Naive thymus-derived CD4-positive, alpha-beta T cell (primary cell): ENCODE results near the gene VCAN. TPM values are rescaled to one million over a fixed set of nuclear protein-coding genes. Genes with fewer than 3 reads are reported as not detected.

ENCODE experiments used
- ATAC-seq: fragments of 150-1000 bp; cut with Tn5 transposase; 2 replicates; pipeline ENCODE4 v1.10.0; 2021; ENCODE audit warnings: mild to moderate bottlenecking, moderate library complexity
- CTCF ChIA-PET: fragments of 350-600 bp; sonication (Branson Sonifier 250); formaldehyde crosslinking; loops from one replicate; lab custom pipeline; 2021; ENCODE audit warnings: antibody characterized with exemption; lab: Charles Lee
- POLR2A ChIA-PET: fragments of 350-600 bp; sonication (Branson Sonifier 250); formaldehyde crosslinking; loops from one replicate; lab custom pipeline; 2021; ENCODE audit warnings: antibody characterized with exemption, inconsistent platforms; lab: Charles Lee
- DNase-seq, 9 donors: peaks; one replicate each; pipeline versions ENCODE4 v3.0.0 to v3.0.0-alpha.2; 2020 to 2022; ENCODE audit warnings: mixed read lengths in 1 of 9
- H3K27ac ChIP-seq: one replicate; pipeline ENCODE4 v1.7.0; 2013; ENCODE audit warnings: mild to moderate bottlenecking, low read depth, low read length, moderate library complexity
- H3K27me3 ChIP-seq, 2 donors: one replicate each; pipeline ENCODE4 v1.7.0; 2013; ENCODE audit warnings: low read length in 2 of 2, mild to moderate bottlenecking in 2 of 2, moderate library complexity in 2 of 2; ENCODE audit not compliant: control insufficient read depth in 2 of 2, insufficient read depth in 2 of 2
- H3K36me3 ChIP-seq, 3 experiments: 1 replicate in 2 of 3; 2 replicates in 1 of 3; pipeline ENCODE4 v1.7.0; 2013; ENCODE audit warnings: low read length in 3 of 3, mild to moderate bottlenecking in 3 of 3, moderate library complexity in 1 of 3; ENCODE audit not compliant: insufficient read depth in 3 of 3, control insufficient read depth in 2 of 3
- H3K4me1 ChIP-seq, 2 donors: one replicate each; pipeline ENCODE4 v1.7.0; 2013; ENCODE audit warnings: low read length in 2 of 2, mild to moderate bottlenecking in 2 of 2, moderate library complexity in 1 of 2; ENCODE audit not compliant: control insufficient read depth in 2 of 2, insufficient read depth in 2 of 2
- H3K4me3 ChIP-seq: 2 replicates; pipeline ENCODE4 v1.7.0; 2013; ENCODE audit warnings: mild to moderate bottlenecking, low read length
- H3K9me3 ChIP-seq, 3 experiments: 1 replicate in 2 of 3; 2 replicates in 1 of 3; pipeline ENCODE4 v1.7.0; 2013; ENCODE audit warnings: low read length in 3 of 3; ENCODE audit not compliant: control insufficient read depth in 2 of 3
- H3K27ac Mint-ChIP-seq, 9 donors: one replicate each; pipeline ENCODE4 v1.8.0; 2020 to 2022; ENCODE audit warnings: mixed read lengths in 9 of 9, mild to moderate bottlenecking in 8 of 9, moderate library complexity in 5 of 9, inconsistent platforms in 2 of 9
- H3K27me3 Mint-ChIP-seq, 5 donors: one replicate each; pipeline ENCODE4 v1.8.0; 2021 to 2022; ENCODE audit warnings: mixed read lengths in 5 of 5, mild to moderate bottlenecking in 1 of 5
- H3K36me3 Mint-ChIP-seq, 5 donors: one replicate each; pipeline ENCODE4 v1.8.0; 2020 to 2022; ENCODE audit warnings: mixed read lengths in 5 of 5, mild to moderate bottlenecking in 3 of 5, inconsistent platforms in 1 of 5
- H3K4me1 Mint-ChIP-seq, 7 donors: one replicate each; pipeline ENCODE4 v1.8.0; 2020 to 2022; ENCODE audit warnings: mixed read lengths in 7 of 7, mild to moderate bottlenecking in 3 of 7, inconsistent platforms in 1 of 7
- H3K4me3 Mint-ChIP-seq, 10 donors: one replicate each; pipeline ENCODE4 v1.8.0; 2020 to 2022; ENCODE audit warnings: mild to moderate bottlenecking in 10 of 10, mixed read lengths in 10 of 10, moderate library complexity in 6 of 10, inconsistent platforms in 2 of 10
- H3K9me3 Mint-ChIP-seq, 11 donors: one replicate each; pipeline ENCODE4 v1.8.0; 2020 to 2022; ENCODE audit warnings: mixed read lengths in 11 of 11, mild to moderate bottlenecking in 4 of 11, inconsistent platforms in 1 of 11, moderate library complexity in 1 of 11
- intact Hi-C, 2 donors: fragments of 100-400 bp; cut with micrococcal nuclease; formaldehyde crosslinking; loops; one replicate each; pipeline ENCODE4 v1.15.1; 2023
- polyA plus RNA-seq, 2 donors: library from polyadenylated mRNA; unstranded; fragments of 300-500 nt; fragmentation: Illumina TruSeq; gene quantifications; one replicate each; pipeline ENCODE4 v1.2.3, GENCODE V29; 2021
- total RNA-seq, 6 experiments: library from RNA in 5 of 6; stranded (reverse) in 5 of 6; gene quantifications; 1 replicate in 5 of 6; 2 replicates in 1 of 6; pipeline ENCODE4 v1.2.3 and lab custom pipeline; 2021 to 2026

The VCAN gene
- total and polyA plus RNA-seq, 7 experiments from 2014 or later: 0.28 to 563 (median 1.1) TPM

DNA sequence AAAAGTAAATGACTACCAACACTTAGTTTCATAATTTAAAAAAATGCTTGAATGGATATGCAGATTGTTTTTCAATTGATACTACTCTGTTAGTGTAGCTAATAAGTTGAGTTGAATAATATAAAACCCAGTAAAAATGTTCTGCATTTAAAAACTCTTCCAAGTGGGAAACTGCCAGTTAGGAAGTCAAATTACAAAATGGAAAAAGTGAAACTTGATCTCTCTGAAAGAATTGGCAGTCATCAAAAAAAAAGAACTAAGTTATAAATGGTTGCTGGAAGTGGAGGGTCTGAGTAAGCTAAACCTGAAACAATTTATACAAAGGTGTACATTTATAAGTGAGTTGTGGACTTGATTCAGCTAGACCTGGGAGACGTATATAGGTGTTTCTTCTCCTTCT, 52.4 kb downstream of the VCAN start:
- ATAC-seq (no peak), DNase-seq (no peak)
- H3K4me1 Mint-ChIP-seq: peaks cover 0 to 1% (median 0%) of the 10 kb centered on the region in 7 donors
- H3K27me3 Mint-ChIP-seq: peaks cover 2 to 24% (median 8%) of the 10 kb centered on the region in 5 donors
- no peak overlapping the region for H3K4me3 Mint-ChIP-seq
- Histone ChIP-seq H3K4me3 (no peak overlapping the region), H3K27me3 (no peaks in the 10 kb centered on the region), H3K27ac (no peak overlapping the region), H3K36me3 (no peaks in the 10 kb centered on the region), H3K9me3 (no peaks in the 10 kb centered on the region), H3K4me1 (no peaks in the 10 kb centered on the region)
- no peak overlapping the region for H3K27ac Mint-ChIP-seq
- ChIA-PET CTCF (no interaction called here), POLR2A (no interaction called here)
- no peaks in the 10 kb centered on the region for H3K36me3 Mint-ChIP-seq
- H3K9me3 Mint-ChIP-seq: peaks cover 0 to 2% (median 0%) of the 10 kb centered on the region in 11 donors
- intact Hi-C loops: no loop called here

DNA sequence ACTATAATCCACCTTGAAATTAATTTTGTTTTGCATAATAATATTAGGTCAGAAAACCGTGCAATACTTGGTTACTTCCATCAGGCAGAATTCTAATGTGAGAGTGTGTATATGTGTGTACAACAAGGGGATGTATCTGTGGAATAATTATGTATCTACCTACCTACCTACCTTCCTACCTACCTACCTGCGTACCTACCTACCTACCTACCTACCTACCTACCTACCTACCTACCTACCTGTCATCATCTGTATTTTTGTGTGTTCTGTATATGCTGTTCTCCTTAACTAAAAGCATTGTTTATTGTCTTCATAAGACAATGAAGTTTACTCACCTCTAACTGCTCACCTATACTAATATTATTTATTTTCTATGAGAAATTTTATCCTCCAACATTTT, 52.8 kb downstream of the VCAN start:
- no peaks in the 10 kb centered on the region for H3K27me3 ChIP-seq
- Mint-ChIP-seq H3K4me1 (peaks cover 0 to 1% (median 0%) of the 10 kb centered on the region in 7 donors), H3K27me3 (peaks cover 2 to 20% (median 6%) of the 10 kb centered on the region in 5 donors), H3K36me3 (no peaks in the 10 kb centered on the region), H3K9me3 (peaks cover 0 to 2% (median 0%) of the 10 kb centered on the region in 11 donors), H3K27ac (no peak overlapping the region), H3K4me3 (no peak overlapping the region)
- no peak for ATAC-seq
- DNase-seq: no peak
- H3K36me3 ChIP-seq: no peaks in the 10 kb centered on the region
- intact Hi-C loops: no loop called here
- no peaks in the 10 kb centered on the region for H3K9me3 ChIP-seq
- CTCF ChIA-PET: no interaction called here
- no peak overlapping the region for H3K27ac ChIP-seq
- no peaks in the 10 kb centered on the region for H3K4me1 ChIP-seq
- no peak overlapping the region for H3K4me3 ChIP-seq
- POLR2A ChIA-PET: no interaction called here

DNA sequence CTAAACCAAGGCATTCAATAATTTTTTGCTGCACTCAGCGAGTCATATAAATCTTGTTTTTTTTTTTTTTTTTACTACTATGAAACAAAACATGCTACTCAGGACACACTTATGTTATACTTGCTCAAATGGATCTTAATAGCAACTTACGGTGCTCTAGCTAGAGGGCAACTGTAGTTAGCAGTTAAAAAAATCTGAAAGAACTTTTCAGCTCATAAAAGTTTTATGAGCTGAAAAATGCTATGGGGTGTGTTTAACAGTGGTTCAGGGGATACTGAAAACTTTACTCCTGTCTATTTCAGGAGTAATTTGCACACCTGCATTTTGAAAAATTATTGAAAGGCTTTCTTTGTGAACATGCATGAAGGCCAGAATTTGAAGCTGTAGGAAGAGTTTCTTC, 53.4 kb downstream of the VCAN start:
- H3K27me3 Mint-ChIP-seq: peaks cover 0 to 17% (median 6%) of the 10 kb centered on the region in 5 donors
- Histone ChIP-seq H3K4me3 (no peak overlapping the region), H3K27me3 (no peaks in the 10 kb centered on the region), H3K27ac (no peak overlapping the region), H3K9me3 (no peaks in the 10 kb centered on the region), H3K4me1 (no peaks in the 10 kb centered on the region), H3K36me3 (no peaks in the 10 kb centered on the region)
- H3K4me1 Mint-ChIP-seq: peaks cover 0 to 1% (median 0%) of the 10 kb centered on the region in 7 donors
- H3K4me3 Mint-ChIP-seq: no peak overlapping the region
- intact Hi-C loops: no loop called here
- ATAC-seq (no peak), DNase-seq (no peak)
- ChIA-PET POLR2A (no interaction called here), CTCF (interaction anchor here (0.6 kb wide), 1 partner anchor 98 kb away, joined by 3 read pairs; no protein-coding TSS in a partner anchor)
- H3K36me3 Mint-ChIP-seq: no peaks in the 10 kb centered on the region
- H3K27ac Mint-ChIP-seq: no peak overlapping the region
- H3K9me3 Mint-ChIP-seq: peaks cover 0 to 2% (median 0%) of the 10 kb centered on the region in 11 donors

DNA sequence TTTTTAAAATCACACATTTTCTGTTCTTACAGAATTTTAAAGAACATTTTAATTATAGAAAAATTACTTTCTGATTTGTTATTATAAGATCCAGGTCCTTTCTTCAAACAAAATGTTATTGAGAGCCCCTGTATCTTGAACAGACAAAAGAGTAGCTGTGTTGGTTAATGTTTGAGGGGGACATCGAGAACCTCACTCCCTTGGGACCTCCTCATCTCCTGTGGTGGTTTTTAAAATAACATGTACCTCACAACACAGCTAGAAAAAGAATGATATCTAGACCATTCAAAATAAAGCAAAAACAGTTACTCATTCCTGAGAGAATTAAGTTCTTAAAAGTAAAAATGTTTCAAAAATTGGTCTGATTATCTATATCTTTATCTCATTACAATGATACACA, 54.7 kb downstream of the VCAN start:
- H3K4me3 ChIP-seq: no peak overlapping the region
- Mint-ChIP-seq H3K9me3 (no peaks in the 10 kb centered on the region), H3K36me3 (no peaks in the 10 kb centered on the region), H3K4me1 (peaks cover 0 to 1% (median 0%) of the 10 kb centered on the region in 7 donors), H3K27ac (no peak overlapping the region), H3K27me3 (peaks cover 0 to 24% (median 6%) of the 10 kb centered on the region in 5 donors), H3K4me3 (no peak overlapping the region)
- no peak for ATAC-seq
- H3K36me3 ChIP-seq: no peaks in the 10 kb centered on the region
- intact Hi-C loops: no loop called here
- no peaks in the 10 kb centered on the region for H3K27me3 ChIP-seq
- no peak for DNase-seq
- no peaks in the 10 kb centered on the region for H3K4me1 ChIP-seq
- H3K27ac ChIP-seq: no peak overlapping the region
- POLR2A ChIA-PET: no interaction called here
- CTCF ChIA-PET: no interaction called here
- no peaks in the 10 kb centered on the region for H3K9me3 ChIP-seq

DNA sequence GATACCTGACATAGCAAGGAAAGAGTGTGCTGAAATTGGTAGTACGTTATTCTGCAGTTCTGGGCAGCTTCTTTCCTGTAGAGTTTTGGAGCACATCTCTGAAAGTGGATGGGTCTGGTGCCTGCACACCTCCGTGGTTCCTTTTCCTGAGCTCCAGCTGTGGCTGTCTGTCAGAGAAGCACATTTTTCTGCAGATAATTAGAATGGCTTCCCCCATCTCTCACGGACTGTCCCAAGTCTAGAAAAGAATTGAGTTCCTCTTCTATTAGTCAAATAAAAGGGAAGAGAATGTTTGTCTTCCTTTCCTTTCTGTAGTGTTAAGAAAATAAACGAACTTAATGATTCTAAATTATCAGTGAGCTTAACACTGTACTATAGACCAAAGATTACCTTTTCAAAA, 55.7 kb downstream of the VCAN start:
- Histone ChIP-seq H3K27me3 (no peaks in the 10 kb centered on the region), H3K4me3 (no peak overlapping the region), H3K27ac (no peak overlapping the region), H3K4me1 (no peaks in the 10 kb centered on the region), H3K36me3 (no peaks in the 10 kb centered on the region), H3K9me3 (no peaks in the 10 kb centered on the region)
- DNase-seq (no peak), ATAC-seq (no peak)
- no peak overlapping the region for H3K4me3 Mint-ChIP-seq
- peaks cover 0 to 28% (median 6%) of the 10 kb centered on the region in 5 donors for H3K27me3 Mint-ChIP-seq
- ChIA-PET POLR2A (no interaction called here), CTCF (interaction anchor here (0.6 kb wide), 1 partner anchor 26 kb away, joined by 4 read pairs; no protein-coding TSS in a partner anchor)
- peaks cover 0 to 1% (median 0%) of the 10 kb centered on the region in 7 donors for H3K4me1 Mint-ChIP-seq
- H3K27ac Mint-ChIP-seq: no peak overlapping the region
- no peaks in the 10 kb centered on the region for H3K9me3 Mint-ChIP-seq
- intact Hi-C loops: no loop called here
- H3K36me3 Mint-ChIP-seq: no peaks in the 10 kb centered on the region

DNA sequence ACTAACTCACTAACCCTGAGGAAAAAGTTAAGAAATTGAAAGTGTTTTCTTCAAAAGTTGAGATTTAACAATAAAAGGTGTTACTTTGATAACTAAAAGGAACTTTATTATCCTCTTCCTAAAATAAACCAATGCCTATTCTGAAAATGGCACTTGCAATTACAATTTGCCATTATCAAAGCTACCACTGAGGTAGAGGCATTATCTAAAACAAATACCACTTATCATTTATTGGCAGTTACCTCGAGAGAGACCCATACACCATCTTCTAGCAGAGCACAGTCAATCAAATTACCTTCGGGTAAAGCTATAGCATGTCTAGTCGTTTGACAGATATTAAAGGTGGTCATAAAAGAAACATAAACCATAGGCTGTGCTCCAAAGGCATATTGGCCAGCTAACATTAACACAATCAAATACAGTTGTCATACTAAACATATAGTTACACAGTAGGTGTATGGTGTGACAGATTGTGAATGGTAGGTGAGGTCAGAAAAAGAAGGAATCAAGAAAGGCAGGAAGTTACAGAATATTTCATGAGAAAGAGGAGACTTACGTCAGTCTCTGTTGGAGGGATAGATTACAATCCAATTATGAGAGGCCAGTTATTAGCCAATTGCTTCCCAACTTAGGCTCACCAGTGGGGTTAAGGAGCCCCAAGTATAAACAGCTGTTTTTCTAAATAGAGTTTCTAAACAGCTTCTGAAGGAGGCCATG, 56.3 kb downstream of the VCAN start:
- Histone ChIP-seq H3K4me3 (no peak overlapping the region), H3K36me3 (no peaks in the 10 kb centered on the region), H3K9me3 (no peaks in the 10 kb centered on the region), H3K27ac (no peak overlapping the region), H3K27me3 (no peaks in the 10 kb centered on the region), H3K4me1 (no peaks in the 10 kb centered on the region)
- Mint-ChIP-seq H3K4me1 (peaks cover 0 to 1% (median 0%) of the 10 kb centered on the region in 7 donors), H3K9me3 (no peaks in the 10 kb centered on the region), H3K27me3 (peaks cover 0 to 28% (median 6%) of the 10 kb centered on the region in 5 donors), H3K36me3 (no peaks in the 10 kb centered on the region), H3K4me3 (no peak overlapping the region), H3K27ac (no peak overlapping the region)
- ATAC-seq: no peak
- ChIA-PET CTCF (no interaction called here), POLR2A (no interaction called here)
- intact Hi-C loops: no loop called here
- DNase-seq: no peak

DNA sequence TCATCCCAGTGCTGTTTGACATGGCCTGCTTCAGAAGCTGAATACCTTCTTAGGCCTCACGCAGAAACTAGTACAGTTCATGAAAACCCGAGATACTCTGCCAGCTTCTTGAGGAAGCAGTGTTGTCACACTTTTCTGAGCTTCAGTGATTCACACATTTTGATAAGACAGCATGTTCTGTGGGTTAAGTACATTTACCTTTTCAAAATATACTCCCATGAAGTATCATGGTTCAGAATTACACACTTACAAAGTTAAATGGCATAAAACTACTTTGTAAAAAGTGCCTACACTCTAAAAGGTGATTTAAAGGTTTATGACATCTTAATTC, 56.9 kb downstream of the VCAN start:
- H3K27me3 ChIP-seq: no peaks in the 10 kb centered on the region
- Mint-ChIP-seq H3K27me3 (peaks cover 0 to 28% (median 7%) of the 10 kb centered on the region in 5 donors), H3K4me1 (peaks cover 0 to 1% (median 0%) of the 10 kb centered on the region in 7 donors), H3K9me3 (no peaks in the 10 kb centered on the region), H3K4me3 (no peak overlapping the region), H3K27ac (no peak overlapping the region), H3K36me3 (no peaks in the 10 kb centered on the region)
- no peaks in the 10 kb centered on the region for H3K4me1 ChIP-seq
- ATAC-seq (no peak), DNase-seq (no peak)
- H3K36me3 ChIP-seq: no peaks in the 10 kb centered on the region
- ChIA-PET POLR2A (no interaction called here), CTCF (no interaction called here)
- H3K27ac ChIP-seq: no peak overlapping the region
- no peak overlapping the region for H3K4me3 ChIP-seq
- intact Hi-C loops: no loop called here
- H3K9me3 ChIP-seq: no peaks in the 10 kb centered on the region
